ENCODE measurements around the gene BRME1.
A peak's percentile ranks its signal among the peaks of the same experiment; 100 is the strongest.

Gene BRME1

GRCh38 chr19:13942023-13942684 lies 36.2 kb upstream of the BRME1 start:
- Histone ChIP-seq H3K27ac (replicated peaks; ENCODE audit: low read length) (no peak overlapping the region), H3K18ac (ENCODE audit: low read length) (no peak overlapping the region), H4K8ac (ENCODE audit: low read depth, low read length) (no peak overlapping the region), H3K4ac (ENCODE audit: low read length) (no peak overlapping the region), H3K27me3 (ENCODE audit: control insufficient read depth in 3 of 3, insufficient read depth in 3 of 3, low read depth in 1 of 3, low read length in 3 of 3) (no peaks in the 10 kb centered on the region), H3K9me3 (replicated peaks in 1 of 2; ENCODE audit: control insufficient read depth in 2 of 2, insufficient read depth in 1 of 2, low read depth in 1 of 2, low read length in 2 of 2) (peaks cover 2 to 4% of the 10 kb centered on the region in 2 donors), H2BK15ac (ENCODE audit: low read length) (no peak overlapping the region), H3K36me3 (replicated peaks in 1 of 2; ENCODE audit: control insufficient read depth in 2 of 2, insufficient read depth in 2 of 2, low read length in 2 of 2) (no peaks in the 10 kb centered on the region), H3K4me3 (ENCODE audit: low read length in 2 of 2) (no peak overlapping the region), H3K9ac (ENCODE audit: low read depth, low read length, poor library complexity) (no peak overlapping the region), H3K79me1 (ENCODE audit: low read depth, low read length) (no peaks in the 10 kb centered on the region), H2BK12ac (ENCODE audit: low read length) (no peak overlapping the region), H2BK5ac (ENCODE audit: low read length) (no peak overlapping the region), H2BK120ac (ENCODE audit: low read depth, low read length) (no peak overlapping the region), H3K23ac (ENCODE audit: low read depth, low read length, poor library complexity) (no peak overlapping the region), H3K14ac (ENCODE audit: low read length) (no peak overlapping the region), H4K91ac (ENCODE audit: low read depth, low read length, poor library complexity) (no peak overlapping the region), H3K4me1 (ENCODE audit: control insufficient read depth in 2 of 2, insufficient read depth in 1 of 2, low read depth in 1 of 2, low read length in 2 of 2) (peaks cover 4 to 10% of the 10 kb centered on the region in 2 donors), H2AK5ac (ENCODE audit: low read depth, low read length) (no peak overlapping the region), H2AFZ (ENCODE audit: low read length) (no peak overlapping the region), H3K4me2 (ENCODE audit: insufficient read depth, low read length, poor library complexity, severe bottlenecking) (no peak overlapping the region)
- WGBS, 2 donors (ENCODE audit: extremely low coverage in 2 of 2, insufficient read length in 2 of 2, insufficient replicate concordance in 1 of 2), result no CpG with 5 or more reads among the region's 1 CpG
- no peak for DNase-seq (ENCODE audit: low spot score)

GRCh38 chr19:13938301-13939064 lies 32.6 kb upstream of the BRME1 start, which contains the start of gene PODNL1:
Gene PODNL1 (minus strand): TSS chr19:13938417. CDS start chr19:13938181, 236 bp downstream.
- no peak for DNase-seq (ENCODE audit: low spot score)
- Histone ChIP-seq H3K27ac (replicated peaks; ENCODE audit: low read length) (no peak within 1 kb of the TSS), H4K91ac (ENCODE audit: low read depth, low read length, poor library complexity) (no peak within 1 kb of the TSS), H3K4ac (ENCODE audit: low read length) (peak within 1 kb of the TSS; percentile 37), H2BK120ac (ENCODE audit: low read depth, low read length) (peak within 1 kb of the TSS; percentile 67), H2BK15ac (ENCODE audit: low read length) (peak within 1 kb of the TSS; percentile 97), H3K9ac (ENCODE audit: low read depth, low read length, poor library complexity) (peak within 1 kb of the TSS; percentile 81), H3K18ac (ENCODE audit: low read length) (peak within 1 kb of the TSS; percentile 90), H2BK5ac (ENCODE audit: low read length) (peak within 1 kb of the TSS; percentile 66), H3K27me3 (ENCODE audit: control insufficient read depth in 3 of 3, insufficient read depth in 3 of 3, low read depth in 1 of 3, low read length in 3 of 3) (peaks cover 0 to 2% (median 0%) of the 10 kb centered on the region in 3 experiments), H2BK12ac (ENCODE audit: low read length) (peak within 1 kb of the TSS; percentile 94), H3K23ac (ENCODE audit: low read depth, low read length, poor library complexity) (peak within 1 kb of the TSS; percentile 73), H3K9me3 (replicated peaks in 1 of 2; ENCODE audit: control insufficient read depth in 2 of 2, insufficient read depth in 1 of 2, low read depth in 1 of 2, low read length in 2 of 2) (peaks cover 2 to 4% of the 10 kb centered on the region in 2 donors), H3K4me1 (ENCODE audit: control insufficient read depth in 2 of 2, insufficient read depth in 1 of 2, low read depth in 1 of 2, low read length in 2 of 2) (peaks cover 20 to 21% of the 10 kb centered on the region in 2 donors), H2AFZ (ENCODE audit: low read length) (peak within 1 kb of the TSS; percentile 80), H3K4me2 (ENCODE audit: insufficient read depth, low read length, poor library complexity, severe bottlenecking) (peak within 1 kb of the TSS; percentile 37), H3K4me3 (ENCODE audit: low read length in 2 of 2) (peak within 1 kb of the TSS; percentile 24 to 34), H3K36me3 (replicated peaks in 1 of 2; ENCODE audit: control insufficient read depth in 2 of 2, insufficient read depth in 2 of 2, low read length in 2 of 2) (peaks cover 0 to 4% of the 10 kb centered on the region in 2 donors), H4K8ac (ENCODE audit: low read depth, low read length) (peak within 1 kb of the TSS; percentile 99), H3K14ac (ENCODE audit: low read length) (peak within 1 kb of the TSS; percentile 99), H2AK5ac (ENCODE audit: low read depth, low read length) (peak within 1 kb of the TSS; percentile 86), H3K79me1 (ENCODE audit: low read depth, low read length) (no peaks in the 10 kb centered on the region)
- no CpG with 5 or more reads among the region's 21 CpGs for WGBS, 2 donors (ENCODE audit: extremely low coverage in 2 of 2, insufficient read length in 2 of 2, insufficient replicate concordance in 1 of 2)

- Histone ChIP-seq H3K18ac (ENCODE audit: low read length) (peak overlapping the region; percentile 90), H3K36me3 (replicated peaks in 1 of 2; ENCODE audit: control insufficient read depth in 2 of 2, insufficient read depth in 2 of 2, low read length in 2 of 2) (peaks cover 0 to 4% of the 10 kb centered on the region in 2 donors), H3K9me3 (replicated peaks in 1 of 2; ENCODE audit: control insufficient read depth in 2 of 2, insufficient read depth in 1 of 2, low read depth in 1 of 2, low read length in 2 of 2) (peaks cover 2 to 4% of the 10 kb centered on the region in 2 donors), H2BK12ac (ENCODE audit: low read length) (peak overlapping the region; percentile 94), H2AFZ (ENCODE audit: low read length) (peak overlapping the region; percentile 80), H4K91ac (ENCODE audit: low read depth, low read length, poor library complexity) (no peak overlapping the region), H4K8ac (ENCODE audit: low read depth, low read length) (peak overlapping the region; percentile 99), H3K9ac (ENCODE audit: low read depth, low read length, poor library complexity) (peak overlapping the region; percentile 81), H3K4ac (ENCODE audit: low read length) (peak overlapping the region; percentile 37), H3K27me3 (ENCODE audit: control insufficient read depth in 3 of 3, insufficient read depth in 3 of 3, low read depth in 1 of 3, low read length in 3 of 3) (peaks cover 0 to 2% (median 0%) of the 10 kb centered on the region in 3 experiments), H3K79me1 (ENCODE audit: low read depth, low read length) (no peaks in the 10 kb centered on the region), H2BK15ac (ENCODE audit: low read length) (peak overlapping the region; percentile 97), H3K27ac (replicated peaks; ENCODE audit: low read length) (no peak overlapping the region), H3K4me3 (ENCODE audit: low read length in 2 of 2) (peak overlapping the region; percentile 24 to 34), H2BK120ac (ENCODE audit: low read depth, low read length) (peak overlapping the region; percentile 67), H3K4me2 (ENCODE audit: insufficient read depth, low read length, poor library complexity, severe bottlenecking) (peak overlapping the region; percentile 37), H2AK5ac (ENCODE audit: low read depth, low read length) (peak overlapping the region; percentile 86), H2BK5ac (ENCODE audit: low read length) (peak overlapping the region; percentile 66), H3K4me1 (ENCODE audit: control insufficient read depth in 2 of 2, insufficient read depth in 1 of 2, low read depth in 1 of 2, low read length in 2 of 2) (peaks cover 20 to 21% of the 10 kb centered on the region in 2 donors), H3K14ac (ENCODE audit: low read length) (peak overlapping the region; percentile 99), H3K23ac (ENCODE audit: low read depth, low read length, poor library complexity) (peak overlapping the region; percentile 73)
- WGBS, 2 donors (ENCODE audit: extremely low coverage in 2 of 2, insufficient read length in 2 of 2, insufficient replicate concordance in 1 of 2), result 100% methylated on average over 1 of the region's 29 CpGs; no CpG with 5 or more reads in 1 of the 2 donors
- no peak for DNase-seq (ENCODE audit: low spot score)
Measured at GRCh38 chr19:13937479-13938300, 31.8 kb upstream of the BRME1 start.

Measured in neuronal stem cell (in vitro differentiated cells).